Measurements from ENCODE around the gene GNMT. TPM values are rescaled to one million over a fixed set of nuclear protein-coding genes. Genes with fewer than 3 reads are reported as not detected.

GNMT gene
- polyA plus RNA-seq, 3 donors = 0.17 to 7.8 (median 0.31) TPM

- H3K4me2 ChIP-seq (replicated peaks; ENCODE audit: extremely low read depth, low read length, poor library complexity, severe bottlenecking) = no peak overlapping the region
- no peak overlapping the region for H2AFZ ChIP-seq (ENCODE audit: insufficient read depth, low read depth, low read length, poor library complexity, severe bottlenecking)
- no peak overlapping the region for H3K4me3 ChIP-seq (replicated peaks in 1 of 3; ENCODE audit: low read depth in 2 of 3, low read length in 3 of 3)
- H3K9me3 Mint-ChIP-seq = peaks cover 0 to 1% (median 0%) of the 10 kb centered on the region in 7 donors
- H3K36me3 Mint-ChIP-seq = peaks cover 42 to 73% of the 10 kb centered on the region in 2 donors
- peaks cover 7 to 10% of the 10 kb centered on the region in 2 donors for H3K4me1 ChIP-seq (ENCODE audit: control insufficient read depth in 1 of 2, insufficient read depth in 2 of 2, low read length in 2 of 2)
- H3K9me3 ChIP-seq (replicated peaks in 1 of 2; ENCODE audit: control insufficient read depth in 1 of 2, insufficient read depth in 1 of 2, low read length in 2 of 2) = no peaks in the 10 kb centered on the region
- H3K4me3 Mint-ChIP-seq = no peak overlapping the region
- H3K4me1 Mint-ChIP-seq = peaks cover 11% of the 10 kb centered on the region
- H3K79me2 ChIP-seq (ENCODE audit: insufficient read depth, low read length) = no peaks in the 10 kb centered on the region
- no peak for DNase-seq
- H3K9ac ChIP-seq (ENCODE audit: insufficient read depth, low read length, poor library complexity, severe bottlenecking) = no peak overlapping the region
- TF ChIP-seq CTCF (IDR thresholded peaks at IDR 0.05) = no peak
- 100% methylated on average over 1 of the region's 4 CpGs for whole genome bisulfite sequencing (ENCODE audit: insufficient coverage)
- intact Hi-C loops (cut with micrococcal nuclease) = no loop called here
- H3K27me3 ChIP-seq (ENCODE audit: control insufficient read depth in 2 of 2, insufficient read depth in 2 of 2, low read length in 2 of 2) = no peaks in the 10 kb centered on the region
- H3K27ac Mint-ChIP-seq = peak overlapping the region in 1 of 7 donors; percentile 36
- H4K20me1 ChIP-seq (ENCODE audit: insufficient read depth, low read length) = peaks cover 8% of the 10 kb centered on the region
- peaks cover 0 to 2% (median 0%) of the 10 kb centered on the region in 3 donors for H3K27me3 Mint-ChIP-seq (ENCODE audit: low read depth in 3 of 3)
- peaks cover 49 to 58% of the 10 kb centered on the region in 2 donors for H3K36me3 ChIP-seq (replicated peaks in 1 of 2; ENCODE audit: control insufficient read depth in 1 of 2, insufficient read depth in 2 of 2, low read length in 2 of 2)
- H3K27ac ChIP-seq (ENCODE audit: low read depth in 1 of 2, low read length in 2 of 2) = no peak overlapping the region
Observed at GRCh38 chr6:42968783-42969182, 8.2 kb downstream of the GNMT start.

- DNase-seq = no peak
- H3K27ac Mint-ChIP-seq = no peak overlapping the region
- no peak overlapping the region for H3K4me3 Mint-ChIP-seq
- Histone ChIP-seq H3K9me3 (replicated peaks in 1 of 2; ENCODE audit: control insufficient read depth in 1 of 2, insufficient read depth in 1 of 2, low read length in 2 of 2) (no peaks in the 10 kb centered on the region), H3K4me3 (replicated peaks in 1 of 3; ENCODE audit: low read depth in 2 of 3, low read length in 3 of 3) (no peak overlapping the region), H4K20me1 (ENCODE audit: insufficient read depth, low read length) (peaks cover 8% of the 10 kb centered on the region), H3K79me2 (ENCODE audit: insufficient read depth, low read length) (no peaks in the 10 kb centered on the region), H3K27ac (ENCODE audit: low read depth in 1 of 2, low read length in 2 of 2) (no peak overlapping the region), H3K4me2 (replicated peaks; ENCODE audit: extremely low read depth, low read length, poor library complexity, severe bottlenecking) (no peak overlapping the region), H3K4me1 (ENCODE audit: control insufficient read depth in 1 of 2, insufficient read depth in 2 of 2, low read length in 2 of 2) (peaks cover 7 to 10% of the 10 kb centered on the region in 2 donors), H3K9ac (ENCODE audit: insufficient read depth, low read length, poor library complexity, severe bottlenecking) (no peak overlapping the region), H3K27me3 (ENCODE audit: control insufficient read depth in 2 of 2, insufficient read depth in 2 of 2, low read length in 2 of 2) (no peaks in the 10 kb centered on the region), H2AFZ (ENCODE audit: insufficient read depth, low read depth, low read length, poor library complexity, severe bottlenecking) (no peak overlapping the region), H3K36me3 (replicated peaks in 1 of 2; ENCODE audit: control insufficient read depth in 1 of 2, insufficient read depth in 2 of 2, low read length in 2 of 2) (peaks cover 43 to 55% of the 10 kb centered on the region in 2 donors)
- peaks cover 0 to 1% (median 0%) of the 10 kb centered on the region in 7 donors for H3K9me3 Mint-ChIP-seq
- H3K4me1 Mint-ChIP-seq = peaks cover 11% of the 10 kb centered on the region
- intact Hi-C loops (cut with micrococcal nuclease) = no loop called here
- peaks cover 42 to 72% of the 10 kb centered on the region in 2 donors for H3K36me3 Mint-ChIP-seq
- no peak for TF ChIP-seq CTCF (IDR thresholded peaks at IDR 0.05)
- peaks cover 0 to 2% (median 0%) of the 10 kb centered on the region in 3 donors for H3K27me3 Mint-ChIP-seq (ENCODE audit: low read depth in 3 of 3)
- 100% methylated on average over 1 of the region's 2 CpGs for WGBS (ENCODE audit: insufficient coverage)
Observed at GRCh38 chr6:42969431-42969830, 8.9 kb downstream of the GNMT start.
